ENCODE measurements around the gene GNG10.

DNA sequence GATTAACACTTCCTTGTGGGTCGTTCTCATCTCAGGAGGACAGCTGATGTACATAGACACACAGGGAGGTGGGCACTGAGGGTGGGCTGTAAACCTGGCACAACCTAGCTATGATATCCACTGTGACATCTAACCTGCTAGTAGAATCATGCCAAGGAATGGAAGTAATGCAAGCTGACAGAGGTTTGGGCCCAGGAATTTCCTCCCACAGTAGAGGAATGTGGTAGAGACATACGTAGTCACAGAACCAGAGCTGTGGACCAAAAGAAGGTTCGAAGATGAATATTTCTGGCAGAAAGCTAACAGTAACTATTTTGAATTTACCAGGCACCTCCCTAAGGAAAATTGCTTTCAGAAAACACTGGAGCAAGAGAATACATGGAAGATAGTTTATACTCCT, 45.5 kb upstream of the GNG10 start:
- no peak for TF ChIP-seq POLR2A (IDR thresholded peaks at IDR 0.05)
- TF ChIP-seq, protein P1, sequence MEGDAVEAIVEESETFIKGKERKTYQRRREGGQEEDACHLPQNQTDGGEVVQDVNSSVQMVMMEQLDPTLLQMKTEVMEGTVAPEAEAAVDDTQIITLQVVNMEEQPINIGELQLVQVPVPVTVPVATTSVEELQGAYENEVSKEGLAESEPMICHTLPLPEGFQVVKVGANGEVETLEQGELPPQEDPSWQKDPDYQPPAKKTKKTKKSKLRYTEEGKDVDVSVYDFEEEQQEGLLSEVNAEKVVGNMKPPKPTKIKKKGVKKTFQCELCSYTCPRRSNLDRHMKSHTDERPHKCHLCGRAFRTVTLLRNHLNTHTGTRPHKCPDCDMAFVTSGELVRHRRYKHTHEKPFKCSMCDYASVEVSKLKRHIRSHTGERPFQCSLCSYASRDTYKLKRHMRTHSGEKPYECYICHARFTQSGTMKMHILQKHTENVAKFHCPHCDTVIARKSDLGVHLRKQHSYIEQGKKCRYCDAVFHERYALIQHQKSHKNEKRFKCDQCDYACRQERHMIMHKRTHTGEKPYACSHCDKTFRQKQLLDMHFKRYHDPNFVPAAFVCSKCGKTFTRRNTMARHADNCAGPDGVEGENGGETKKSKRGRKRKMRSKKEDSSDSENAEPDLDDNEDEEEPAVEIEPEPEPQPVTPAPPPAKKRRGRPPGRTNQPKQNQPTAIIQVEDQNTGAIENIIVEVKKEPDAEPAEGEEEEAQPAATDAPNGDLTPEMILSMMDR (IDR thresholded peaks at IDR 0.05), result no peak

Measured in right lobe of liver (tissue), 4 donors.